Right atrium auricular region (tissue), 2 donors: Measurements from ENCODE around the gene TSPAN32. TPM values are rescaled to one million over a fixed set of nuclear protein-coding genes. Genes with fewer than 3 reads are reported as not detected.

ENCODE experiments used
- DNase-seq: peaks from one replicate; pipeline ENCODE4 v3.0.0-alpha.2; 2019; ENCODE audit warnings: low spot score
- H3K27ac ChIP-seq, 2 donors: fragments of 200-600 bp; sonication (generic); 1 replicate in 1 of 2; 2 replicates in 1 of 2; pipeline ENCODE4 v1.5.1; 2016 to 2019
- H3K27me3 ChIP-seq, 2 donors: fragments of 200-600 bp; sonication (generic); one replicate each; pipeline versions ENCODE4 v1.5.1 to v1.6.0; 2017 to 2019
- H3K36me3 ChIP-seq: fragments of 200-600 bp; sonication (generic); one replicate; pipeline ENCODE4 v1.5.1; 2016
- H3K4me1 ChIP-seq, 2 donors: fragments of 200-600 bp; sonication (generic); one replicate each; pipeline versions ENCODE4 v1.5.1 to v1.6.0; 2017 to 2019
- H3K4me3 ChIP-seq, 2 donors: fragments of 200-600 bp; sonication (generic); 1 replicate in 1 of 2; 2 replicates in 1 of 2; pipeline ENCODE4 v1.5.1; 2017 to 2019; ENCODE audit warnings: mild to moderate bottlenecking in 1 of 2, moderate library complexity in 1 of 2
- H3K9me3 ChIP-seq, 2 donors: fragments of 200-600 bp; sonication (generic); one replicate each; pipeline ENCODE4 v1.5.1; 2019
- CTCF ChIP-seq, 2 donors: fragments of 200-600 bp; sonication (generic); IDR thresholded peaks; one replicate each; pipeline ENCODE4 v1.5.1; 2019; ENCODE audit warnings: antibody characterized with exemption in 2 of 2
- total RNA-seq, 2 donors: library from RNA; depleted of rRNA; stranded (reverse); fragments of >200 nt; gene quantifications; one replicate each; pipeline ENCODE4 v1.1.0, GENCODE V29; 2016

The TSPAN32 gene
- total RNA-seq, 2 donors from 2014 or later = 2.6 to 15.2 TPM

- no peak for TF ChIP-seq CTCF (IDR thresholded peaks at IDR 0.05)
- Histone ChIP-seq H3K36me3 (no peaks in the 10 kb centered on the region), H3K27me3 (no peaks in the 10 kb centered on the region), H3K4me3 (no peak overlapping the region), H3K4me1 (peaks cover 0 to 58% of the 10 kb centered on the region in 2 donors), H3K27ac (no peak overlapping the region), H3K9me3 (no peaks in the 10 kb centered on the region)
- DNase-seq = no peak
These were observed 8.4 kb downstream of the TSPAN32 start for GRCh38 chr11:2310073-2310785.

GRCh38 chr11:2310786-2311352 lies 9.1 kb downstream of the TSPAN32 start:
- H3K27me3 ChIP-seq = no peaks in the 10 kb centered on the region
- no peaks in the 10 kb centered on the region for H3K9me3 ChIP-seq
- H3K36me3 ChIP-seq = no peaks in the 10 kb centered on the region
- DNase-seq = no peak
- H3K27ac ChIP-seq = peak overlapping the region in 1 of 2 donors; percentile 92
- H3K4me1 ChIP-seq = peaks cover 0 to 58% of the 10 kb centered on the region in 2 donors
- TF ChIP-seq CTCF (IDR thresholded peaks at IDR 0.05) = no peak
- no peak overlapping the region for H3K4me3 ChIP-seq

- H3K27ac ChIP-seq = peak overlapping the region; percentile 85 to 92
- peaks cover 0 to 53% of the 10 kb centered on the region in 2 donors for H3K4me1 ChIP-seq
- DNase-seq = no peak
- no peak for TF ChIP-seq CTCF (IDR thresholded peaks at IDR 0.05)
- H3K4me3 ChIP-seq = no peak overlapping the region
- H3K36me3 ChIP-seq = no peaks in the 10 kb centered on the region
- H3K9me3 ChIP-seq = no peaks in the 10 kb centered on the region
- H3K27me3 ChIP-seq = no peaks in the 10 kb centered on the region
These were observed 9.7 kb downstream of the TSPAN32 start for GRCh38 chr11:2311353-2312133.

GRCh38 chr11:2312232-2313042 lies 10.6 kb downstream of the TSPAN32 start:
- TF ChIP-seq CTCF (IDR thresholded peaks at IDR 0.05) = no peak
- Histone ChIP-seq H3K9me3 (no peaks in the 10 kb centered on the region), H3K4me3 (no peak overlapping the region), H3K4me1 (peaks cover 0 to 44% of the 10 kb centered on the region in 2 donors), H3K27ac (peak overlapping the region; percentile 85 to 92), H3K27me3 (no peaks in the 10 kb centered on the region), H3K36me3 (no peaks in the 10 kb centered on the region)
- no peak for DNase-seq
